A549 (cell line): ENCODE measurements around the gene P3H2. TPM values are rescaled to one million over a fixed set of nuclear protein-coding genes. Genes with fewer than 3 reads are reported as not detected.

Experiments
- ATAC-seq, 2 experiments: fragments of 200-7000 bp in 1 of 2; fragments of >200 bp in 1 of 2; cut with Nextera tagmentation in 1 of 2; cut with Tn5 transposase in 1 of 2; 3 replicates each; pipeline versions ENCODE4 v1.8.0 to v1.9.1; 2018 to 2020; ENCODE audit warnings: mild to moderate bottlenecking in 1 of 2, moderate library complexity in 1 of 2
- CTCF ChIA-PET: fragments of 300-600 bp; sonication (Branson Sonifier 250); formaldehyde crosslinking; extraction: SDS; loops from one replicate; lab custom pipeline; 2021; ENCODE audit warnings: antibody characterized with exemption, inconsistent platforms; lab: Yijun Ruan, JAX
- POLR2A ChIA-PET: fragments of 350-600 bp; formaldehyde crosslinking; extraction: SDS; loops from one replicate; lab custom pipeline; 2021; ENCODE audit warnings: antibody characterized with exemption, inconsistent platforms; lab: Yijun Ruan, JAX
- DNase-seq, 2 experiments: peaks; one replicate each; pipeline versions ENCODE4 v3.0.0 to v3.0.0-alpha.2; 2011 to 2016; ENCODE audit warnings: low read depth in 1 of 2, low spot score in 1 of 2
- FAIRE-seq: peaks from 2 replicates; lab custom pipeline; 2011; peaks lifted over from hg19 to GRCh38; lab: Jason Lieb, UNC
- H3K27ac ChIP-seq, 2 experiments: fragments of >200 bp; sonication (Bioruptor Twin); formaldehyde crosslinking; 3 replicates each; pipeline ENCODE4 v1.5.1; 2016 to 2017
- H3K4me1 ChIP-seq: fragments of >200 bp; sonication (Bioruptor Twin); formaldehyde crosslinking; 3 replicates; pipeline ENCODE4 v1.6.1; 2016
- H3K4me2 ChIP-seq: fragments of >200 bp; sonication (Bioruptor Twin); formaldehyde crosslinking; 3 replicates; pipeline ENCODE4 v1.6.1; 2016
- H3K4me3 ChIP-seq: fragments of >200 bp; sonication (Bioruptor Twin); formaldehyde crosslinking; 3 replicates; pipeline ENCODE4 v1.5.1; 2016
- H3K9me3 ChIP-seq: fragments of >200 bp; sonication (Bioruptor Twin); formaldehyde crosslinking; 3 replicates; pipeline ENCODE4 v1.6.1; 2016
- CEBPB ChIP-seq, 2 experiments: fragments of >200 bp in 1 of 2; sonication (Bioruptor Twin) in 1 of 2; formaldehyde crosslinking in 1 of 2; IDR thresholded peaks; 2 replicates each; pipeline ENCODE4 v1.6.1; 2012 to 2016
- CHD2 ChIP-seq: fragments of 150-350 bp; IDR thresholded peaks from 2 replicates; pipeline ENCODE4 v1.6.1; 2014; ENCODE audit warnings: low read length; ENCODE audit not compliant: partially characterized antibody
- E2F6 ChIP-seq: IDR thresholded peaks from 2 replicates; pipeline ENCODE4 v1.6.1; 2012; ENCODE audit warnings: low read depth, borderline replicate concordance
- EHF ChIP-seq: fragments of 250-450 bp; sonication (Bioruptor Pico); IDR thresholded peaks from 2 replicates; pipeline ENCODE4 v1.5.0; 2020; ENCODE audit warnings: mild to moderate bottlenecking
- FOSL2 ChIP-seq, 2 experiments: fragments of 450-650 bp in 1 of 2; fragments of >200 bp in 1 of 2; sonication (Bioruptor Twin) in 1 of 2; formaldehyde crosslinking; IDR thresholded peaks; 2 replicates each; pipeline versions ENCODE4 v1.5.0 to v1.6.1; 2016 to 2020; ENCODE audit warnings: mild to moderate bottlenecking in 1 of 2, moderate library complexity in 1 of 2
- GATA3 ChIP-seq: IDR thresholded peaks from 2 replicates; pipeline ENCODE4 v1.6.1; 2012; ENCODE audit warnings: borderline replicate concordance
- HEYL ChIP-seq: fragments of 250-450 bp; sonication (Bioruptor Pico); IDR thresholded peaks from 2 replicates; pipeline ENCODE4 v1.8.0; 2021; ENCODE audit warnings: mild to moderate bottlenecking, moderate library complexity
- HOXA7 ChIP-seq: fragments of 250-450 bp; sonication (Bioruptor Pico); IDR thresholded peaks from 2 replicates; pipeline ENCODE4 v1.5.0; 2020; ENCODE audit warnings: mild to moderate bottlenecking, moderate library complexity
- JUN ChIP-seq, 2 experiments: fragments of >200 bp; sonication (Bioruptor Twin); formaldehyde crosslinking; IDR thresholded peaks; 2 replicates in 1 of 2; 3 replicates in 1 of 2; pipeline ENCODE4 v1.6.1; 2016 to 2017
- MAFK ChIP-seq: fragments of 450-650 bp; IDR thresholded peaks from 2 replicates; pipeline ENCODE4 v1.6.1; 2014; ENCODE audit not compliant: partially characterized antibody
- MAX ChIP-seq: IDR thresholded peaks from 2 replicates; pipeline ENCODE4 v1.6.1; 2012
- MYC ChIP-seq: IDR thresholded peaks from 2 replicates; pipeline ENCODE4 v1.6.1; 2012; ENCODE audit warnings: mild to moderate bottlenecking, inconsistent platforms, low read length, improper control_type of control experiment, borderline replicate concordance
- NR3C1 ChIP-seq: fragments of >200 bp; sonication (Bioruptor Twin); formaldehyde crosslinking; IDR thresholded peaks from 3 replicates; pipeline ENCODE4 v1.6.1; 2017
- PBX3 ChIP-seq: IDR thresholded peaks from 2 replicates; pipeline ENCODE4 v1.6.1; 2012
- POLR2A ChIP-seq: IDR thresholded peaks from 2 replicates; pipeline ENCODE4 v1.6.1; 2012; ENCODE audit warnings: mild to moderate bottlenecking, low read length
- USF2 ChIP-seq: fragments of 450-650 bp; IDR thresholded peaks from 2 replicates; pipeline ENCODE4 v1.6.1; 2014; ENCODE audit warnings: antibody characterized with exemption
- WGBS: methylation state at CpG from one replicate; pipeline ENCODE4 v1.1.6; 2017; ENCODE audit errors: missing lambda C conversion rate; 5-methylcytosine and 5-hydroxymethylcytosine counted together
- polyA plus RNA-seq, 4 experiments: library from polyadenylated mRNA; depleted of rRNA in 3 of 4; stranded (reverse); fragments of >200 nt; fragmentation: RNase III in 1 of 4; extraction: RNeasy Plus Mini Kit Qiagen cat#74134 plus additional on column Dnase treatment in 1 of 4; gene quantifications; 2 replicates in 3 of 4; 3 replicates in 1 of 4; pipeline ENCODE4 v1.2.3, GENCODE V29; 2011 to 2017

Gene P3H2
- polyA plus RNA-seq, 2 of the 4 experiments (the other 2 are of a cell fraction): 56.6 to 72.5 TPM

GRCh38 chr3:190053919-190054672 is 66.6 kb downstream of the P3H2 start:
- Histone ChIP-seq H3K4me2 (peak overlapping the region; percentile 73), H3K4me1 (peaks cover 55% of the 10 kb centered on the region), H3K4me3 (no peak overlapping the region), H3K27ac (peak overlapping the region; percentile 53 to 78), H3K9me3 (no peaks in the 10 kb centered on the region)
- TF ChIP-seq FOSL2 (IDR thresholded peaks at IDR 0.05): no peak
- TF ChIP-seq FOSL2 (CRISPR knock-in tag; IDR thresholded peaks at IDR 0.05): peak; percentile 60
- TF ChIP-seq MAFK: no peak
- peak; percentile 9; the same call in 1 of the 2 replicates for TF ChIP-seq GATA3
- WGBS: 18% methylated on average over 4 of the region's 4 CpGs
- POLR2A ChIA-PET: no interaction called here
- ATAC-seq (peak; percentile 96 to 99), DNase-seq (peak; percentile 46 to 82), FAIRE-seq (no peak)
- CTCF ChIA-PET: interaction anchor here (0.6 to 2.1 kb wide), 10 partner anchors 9 to 268 kb away, joined by 3 to 10 read pairs (median 3); partner anchors contain the start of genes CLDN1 and P3H2

- 90% methylated on average over 2 of the region's 2 CpGs for WGBS
- Histone ChIP-seq H3K9me3 (no peaks in the 10 kb centered on the region), H3K4me2 (no peak overlapping the region), H3K4me1 (peaks cover 54% of the 10 kb centered on the region), H3K27ac (peak overlapping the region in 1 of 2 experiments; percentile 48; a peak in 1 of 6 replicates), H3K4me3 (no peak overlapping the region)
- ATAC-seq (no peak), FAIRE-seq (no peak), DNase-seq (no peak)
- POLR2A ChIA-PET: no interaction called here
- CTCF ChIA-PET: interaction anchor here (0.9 kb wide), 1 partner anchor 9 kb away, joined by 3 read pairs; no protein-coding TSS in a partner anchor
- TF ChIP-seq PBX3: no peak
- peak; percentile 83 for TF ChIP-seq MAFK
Measured at GRCh38 chr3:190051641-190052040, 69.1 kb downstream of the P3H2 start.

- peak overlapping the region; percentile 16; the same call in 1 of the 3 replicates for H3K4me3 ChIP-seq
- H3K9me3 ChIP-seq: no peaks in the 10 kb centered on the region
- TF ChIP-seq CHD2 (no peak), MAFK (peak; percentile 29), HEYL (no peak)
- POLR2A ChIA-PET: interaction anchor here (2.3 kb wide), 1 partner anchor 72 kb away, joined by 5 read pairs; the partner anchor contains the start of gene P3H2
- peaks cover 56% of the 10 kb centered on the region for H3K4me1 ChIP-seq
- no peak for DNase-seq
- WGBS: 11% methylated on average over 9 of the region's 9 CpGs
- no peak for FAIRE-seq
- CTCF ChIA-PET: interaction anchor here (0.6 kb wide), 1 partner anchor 136 kb away, joined by 3 read pairs; no protein-coding TSS in a partner anchor
- H3K4me2 ChIP-seq: peak overlapping the region; percentile 91
- ATAC-seq: peak; percentile 59 to 75; a peak in 4 of 6 replicates
- H3K27ac ChIP-seq: peak overlapping the region; percentile 55 to 73
Measured at GRCh38 chr3:190048932-190049441, 71.7 kb downstream of the P3H2 start.

GRCh38 chr3:190044974-190045373 is 75.7 kb downstream of the P3H2 start:
- POLR2A ChIA-PET: no interaction called here
- FAIRE-seq (no peak), DNase-seq (no peak), ATAC-seq (no peak)
- Histone ChIP-seq H3K9me3 (no peaks in the 10 kb centered on the region), H3K27ac (no peak overlapping the region), H3K4me3 (no peak overlapping the region), H3K4me1 (peaks cover 61% of the 10 kb centered on the region), H3K4me2 (peak overlapping the region; percentile 50; the same call in 1 of the 3 replicates)
- CTCF ChIA-PET: interaction anchor here (1.0 kb wide), 1 partner anchor 76 kb away, joined by 3 read pairs; the partner anchor contains the start of gene P3H2
- WGBS: 75% methylated on average over 2 of the region's 2 CpGs
- TF ChIP-seq MAX (no peak), POLR2A (no peak), JUN (IDR thresholded peaks at IDR 0.05) (no peak), EHF (CRISPR knock-in tag) (no peak), USF2 (no peak), HOXA7 (no peak), MYC (no peak), E2F6 (no peak), CEBPB (IDR thresholded peaks at IDR 0.05) (no peak), NR3C1 (no peak)
